ENCODE results near the gene IFNA4.
"Not testable (repeated sequence)": the region's sequence is repeated elsewhere in the genome, so short reads cannot be mapped to it uniquely, and the experiment has no call there.

DNA sequence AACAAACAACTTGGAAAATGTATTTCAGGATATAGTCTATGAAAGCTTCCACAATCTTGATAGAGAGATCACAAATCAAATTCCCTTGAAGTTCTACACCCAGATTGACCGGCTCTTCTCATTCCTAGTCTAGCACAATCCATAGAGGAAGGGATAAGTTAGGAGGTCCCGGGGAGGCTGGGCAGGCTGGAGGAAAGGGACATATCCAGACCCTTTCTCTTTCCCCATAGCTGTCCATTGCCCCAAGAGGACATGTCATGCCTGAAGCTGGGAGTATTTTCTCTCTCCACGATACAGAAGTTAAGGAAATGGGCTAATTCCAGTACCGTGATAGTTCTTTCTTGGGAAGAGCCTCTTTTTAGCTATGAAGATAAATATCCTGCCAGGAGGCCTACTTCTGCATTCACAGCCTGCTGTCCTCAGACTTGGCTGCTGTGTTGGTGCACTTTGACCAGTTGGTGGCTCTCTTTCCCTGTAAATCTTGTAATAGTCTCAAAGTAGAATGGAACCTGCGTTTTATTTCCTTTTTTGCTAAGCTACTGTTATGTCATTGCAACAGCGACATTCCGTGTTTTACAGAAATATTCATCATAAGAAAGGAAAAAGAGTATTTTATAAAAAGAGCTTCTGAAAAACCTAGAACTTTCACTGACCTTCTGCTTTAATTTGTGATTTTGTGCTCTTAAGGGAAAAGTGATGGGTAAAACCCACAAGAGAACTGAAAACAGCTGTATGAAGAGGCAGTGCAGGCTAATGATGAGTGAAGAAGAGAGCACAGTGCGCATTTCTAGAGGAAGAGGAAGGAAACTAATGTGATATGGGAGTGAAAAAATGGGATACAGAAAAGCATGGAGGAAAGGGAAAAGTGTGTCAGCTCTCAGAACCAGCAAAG, 48.3 kb upstream of the IFNA4 start:
- TF ChIP-seq, protein P1, sequence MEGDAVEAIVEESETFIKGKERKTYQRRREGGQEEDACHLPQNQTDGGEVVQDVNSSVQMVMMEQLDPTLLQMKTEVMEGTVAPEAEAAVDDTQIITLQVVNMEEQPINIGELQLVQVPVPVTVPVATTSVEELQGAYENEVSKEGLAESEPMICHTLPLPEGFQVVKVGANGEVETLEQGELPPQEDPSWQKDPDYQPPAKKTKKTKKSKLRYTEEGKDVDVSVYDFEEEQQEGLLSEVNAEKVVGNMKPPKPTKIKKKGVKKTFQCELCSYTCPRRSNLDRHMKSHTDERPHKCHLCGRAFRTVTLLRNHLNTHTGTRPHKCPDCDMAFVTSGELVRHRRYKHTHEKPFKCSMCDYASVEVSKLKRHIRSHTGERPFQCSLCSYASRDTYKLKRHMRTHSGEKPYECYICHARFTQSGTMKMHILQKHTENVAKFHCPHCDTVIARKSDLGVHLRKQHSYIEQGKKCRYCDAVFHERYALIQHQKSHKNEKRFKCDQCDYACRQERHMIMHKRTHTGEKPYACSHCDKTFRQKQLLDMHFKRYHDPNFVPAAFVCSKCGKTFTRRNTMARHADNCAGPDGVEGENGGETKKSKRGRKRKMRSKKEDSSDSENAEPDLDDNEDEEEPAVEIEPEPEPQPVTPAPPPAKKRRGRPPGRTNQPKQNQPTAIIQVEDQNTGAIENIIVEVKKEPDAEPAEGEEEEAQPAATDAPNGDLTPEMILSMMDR (IDR thresholded peaks at IDR 0.05): peak in 5 of 6 experiments; percentile 8 to 35 (median 27)
- TF ChIP-seq POLR2A, EP300 (IDR thresholded peaks at IDR 0.05): not testable (repeated sequence)

All from upper lobe of left lung (tissue), 4 donors.